Nephron progenitor cell (in vitro differentiated cells): ENCODE results near the gene HIVEP3.

Source experiments
- DNase-seq: peaks from one replicate; pipeline ENCODE4 v3.0.0; 2021
- H3K27ac Mint-ChIP-seq: 2 replicates; pipeline ENCODE4 v1.8.0; 2021; ENCODE audit warnings: mild to moderate bottlenecking, moderate library complexity, mixed read lengths
- H3K27me3 Mint-ChIP-seq: 2 replicates; pipeline ENCODE4 v1.8.0; 2021; ENCODE audit warnings: mild to moderate bottlenecking, low read depth, mixed read lengths; ENCODE audit not compliant: poor library complexity
- H3K36me3 Mint-ChIP-seq: 2 replicates; pipeline ENCODE4 v1.8.0; 2021; ENCODE audit warnings: low read depth, mixed read lengths
- H3K4me1 Mint-ChIP-seq: 2 replicates; pipeline ENCODE4 v1.8.0; 2021; ENCODE audit warnings: mixed read lengths
- H3K4me3 Mint-ChIP-seq: 2 replicates; pipeline ENCODE4 v1.8.0; 2021; ENCODE audit warnings: mild to moderate bottlenecking, moderate library complexity, mixed read lengths
- H3K9me3 Mint-ChIP-seq: 2 replicates; pipeline ENCODE4 v1.8.0; 2021; ENCODE audit warnings: mild to moderate bottlenecking, moderate library complexity, mixed read lengths
- TF ChIP-seq, protein P1 (sequence below): fragments of 200-600 bp; sonication (generic); IDR thresholded peaks from 2 replicates; pipeline ENCODE4 v1.5.0; 2021; ENCODE audit warnings: antibody characterized with exemption

The HIVEP3 gene

DNA sequence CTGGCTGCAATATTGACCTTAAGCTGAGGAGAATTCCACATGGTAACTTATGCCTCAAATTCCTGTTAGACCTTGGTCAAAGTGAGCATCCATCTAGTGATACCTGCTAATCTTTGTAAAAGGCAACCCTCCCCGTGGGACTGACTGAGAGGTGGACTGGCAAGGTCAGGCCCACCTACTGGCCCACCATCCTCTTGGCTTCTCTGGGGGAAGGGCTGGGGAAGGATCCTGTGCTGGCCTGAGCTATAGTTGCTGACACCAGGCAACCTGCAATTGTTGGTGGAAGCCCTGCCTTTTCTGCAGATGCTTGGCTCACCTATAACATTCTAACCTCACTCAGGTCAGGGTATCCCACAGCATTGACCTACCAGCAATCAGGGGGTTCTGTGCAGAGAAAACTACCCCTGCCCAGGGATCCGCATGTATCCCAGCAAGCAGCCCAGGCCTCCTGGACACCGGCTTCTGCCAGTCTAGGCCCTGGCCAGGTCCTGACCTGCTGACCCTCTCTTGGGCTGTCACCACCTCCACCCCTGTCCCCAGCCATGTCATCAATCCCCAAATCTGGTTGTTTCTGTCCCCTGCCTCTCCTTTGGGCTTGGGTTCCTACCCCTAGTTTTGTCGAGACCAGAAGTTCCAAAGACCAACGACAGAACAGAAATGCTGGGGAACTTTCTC is 326.1 kb downstream of the HIVEP3 start:
- H3K36me3 Mint-ChIP-seq, result no peaks in the 10 kb centered on the region
- H3K4me1 Mint-ChIP-seq, result peaks cover 4% of the 10 kb centered on the region
- no peak overlapping the region for H3K27ac Mint-ChIP-seq
- TF ChIP-seq, protein P1, sequence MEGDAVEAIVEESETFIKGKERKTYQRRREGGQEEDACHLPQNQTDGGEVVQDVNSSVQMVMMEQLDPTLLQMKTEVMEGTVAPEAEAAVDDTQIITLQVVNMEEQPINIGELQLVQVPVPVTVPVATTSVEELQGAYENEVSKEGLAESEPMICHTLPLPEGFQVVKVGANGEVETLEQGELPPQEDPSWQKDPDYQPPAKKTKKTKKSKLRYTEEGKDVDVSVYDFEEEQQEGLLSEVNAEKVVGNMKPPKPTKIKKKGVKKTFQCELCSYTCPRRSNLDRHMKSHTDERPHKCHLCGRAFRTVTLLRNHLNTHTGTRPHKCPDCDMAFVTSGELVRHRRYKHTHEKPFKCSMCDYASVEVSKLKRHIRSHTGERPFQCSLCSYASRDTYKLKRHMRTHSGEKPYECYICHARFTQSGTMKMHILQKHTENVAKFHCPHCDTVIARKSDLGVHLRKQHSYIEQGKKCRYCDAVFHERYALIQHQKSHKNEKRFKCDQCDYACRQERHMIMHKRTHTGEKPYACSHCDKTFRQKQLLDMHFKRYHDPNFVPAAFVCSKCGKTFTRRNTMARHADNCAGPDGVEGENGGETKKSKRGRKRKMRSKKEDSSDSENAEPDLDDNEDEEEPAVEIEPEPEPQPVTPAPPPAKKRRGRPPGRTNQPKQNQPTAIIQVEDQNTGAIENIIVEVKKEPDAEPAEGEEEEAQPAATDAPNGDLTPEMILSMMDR, result no peak
- peaks cover 18% of the 10 kb centered on the region for H3K27me3 Mint-ChIP-seq
- DNase-seq, result no peak
- H3K9me3 Mint-ChIP-seq, result no peaks in the 10 kb centered on the region
- H3K4me3 Mint-ChIP-seq, result no peak overlapping the region

DNA sequence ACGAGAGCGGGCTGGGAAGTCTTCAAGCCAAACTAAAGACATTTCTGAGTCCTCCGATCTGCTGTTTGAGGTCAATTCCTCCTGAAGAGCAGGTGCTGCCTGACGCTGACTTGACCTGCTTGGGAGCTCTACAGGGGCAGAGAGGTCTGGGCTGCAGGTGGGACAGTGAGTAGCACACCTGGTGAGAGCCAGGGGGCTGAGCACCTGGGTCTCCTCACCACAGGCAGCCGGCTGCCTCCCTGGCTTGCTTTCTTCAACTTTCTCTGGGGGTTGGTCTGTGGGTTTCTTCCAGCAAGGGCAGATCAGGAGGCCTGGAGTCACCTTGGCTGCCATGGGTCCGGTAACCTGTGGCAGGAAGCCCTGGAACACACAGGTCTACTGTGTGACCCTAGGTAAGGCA is 326.8 kb downstream of the HIVEP3 start:
- TF ChIP-seq, protein P1, result no peak
- Mint-ChIP-seq H3K36me3 (no peaks in the 10 kb centered on the region), H3K4me1 (peaks cover 1% of the 10 kb centered on the region), H3K27me3 (peaks cover 18% of the 10 kb centered on the region), H3K9me3 (no peaks in the 10 kb centered on the region), H3K4me3 (no peak overlapping the region), H3K27ac (no peak overlapping the region)
- DNase-seq, result no peak

DNA sequence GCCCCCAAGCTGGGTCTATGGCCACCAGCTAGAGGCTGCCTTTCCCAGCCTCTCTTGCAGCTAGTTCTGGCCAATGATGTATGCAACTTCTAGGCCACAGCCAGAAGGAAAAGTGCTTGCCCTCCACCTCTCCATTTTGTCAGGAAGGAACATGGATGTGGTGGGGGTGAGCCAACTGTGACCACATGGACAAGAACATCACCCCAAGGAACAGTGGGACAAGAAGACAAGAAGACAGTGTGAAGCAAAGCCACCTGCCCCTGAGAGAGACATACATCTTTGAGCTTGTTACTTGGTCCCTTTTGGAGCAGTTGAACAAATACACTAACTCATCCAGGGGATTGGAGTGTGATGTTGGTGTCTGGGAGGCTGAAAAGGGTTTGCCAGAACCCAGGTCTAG is 328.4 kb downstream of the HIVEP3 start:
- Mint-ChIP-seq H3K4me3 (no peak overlapping the region), H3K27ac (no peak overlapping the region), H3K36me3 (no peaks in the 10 kb centered on the region), H3K4me1 (no peaks in the 10 kb centered on the region), H3K27me3 (peaks cover 18% of the 10 kb centered on the region), H3K9me3 (no peaks in the 10 kb centered on the region)
- DNase-seq, result no peak
- TF ChIP-seq, protein P1, result no peak

DNA sequence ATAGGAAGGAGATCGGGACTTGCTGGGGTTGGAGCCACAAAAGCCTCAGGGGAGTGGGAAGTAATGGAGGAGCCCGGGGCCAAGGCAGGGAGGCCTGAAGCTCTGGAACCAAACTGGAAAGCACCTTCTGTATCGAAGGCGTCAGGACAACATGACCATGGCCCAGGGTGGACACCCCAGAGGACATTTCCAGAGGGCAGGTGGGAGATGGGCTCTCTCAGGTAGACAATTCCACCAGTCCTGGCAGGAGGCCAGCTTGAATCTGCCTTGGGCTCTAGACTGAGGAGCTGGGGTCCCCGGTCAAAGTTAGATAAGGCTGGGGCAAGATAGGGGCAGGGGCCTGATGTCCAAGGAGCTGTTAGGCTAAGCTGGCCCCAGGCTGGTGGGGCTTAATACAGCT is 329.3 kb downstream of the HIVEP3 start:
- TF ChIP-seq, protein P1, result no peak
- Mint-ChIP-seq H3K27ac (no peak overlapping the region), H3K36me3 (no peaks in the 10 kb centered on the region), H3K4me3 (no peak overlapping the region), H3K9me3 (no peaks in the 10 kb centered on the region), H3K4me1 (no peaks in the 10 kb centered on the region), H3K27me3 (peaks cover 14% of the 10 kb centered on the region)
- DNase-seq, result no peak

DNA sequence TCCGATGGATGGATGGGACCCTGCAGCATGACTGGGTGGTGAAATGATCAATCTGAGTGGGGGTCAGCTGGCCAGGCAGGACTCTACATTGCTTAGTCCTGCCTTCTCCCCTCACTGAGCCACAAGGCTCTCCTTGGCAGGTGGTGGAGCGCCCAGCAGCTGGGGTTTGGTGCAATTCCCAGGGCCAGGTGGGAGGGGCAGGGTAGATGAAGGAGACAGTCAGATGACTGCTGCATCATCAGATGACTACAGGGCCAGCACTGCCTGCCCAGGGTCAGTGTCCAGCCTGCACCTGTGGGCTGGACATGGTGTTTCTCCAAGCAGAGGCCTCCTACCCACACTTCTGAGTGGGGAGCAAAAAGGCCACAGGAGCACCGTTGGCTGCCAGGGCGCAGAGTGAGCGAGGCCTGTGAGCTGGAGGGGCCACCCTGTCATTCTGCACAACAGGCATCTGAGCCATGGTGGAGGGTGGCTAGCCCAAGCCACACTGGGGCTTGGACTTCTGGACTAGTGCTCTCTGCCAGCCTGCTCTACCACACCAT is 330.3 kb downstream of the HIVEP3 start:
- no peak overlapping the region for H3K27ac Mint-ChIP-seq
- H3K9me3 Mint-ChIP-seq, result no peaks in the 10 kb centered on the region
- H3K36me3 Mint-ChIP-seq, result no peaks in the 10 kb centered on the region
- peaks cover 9% of the 10 kb centered on the region for H3K27me3 Mint-ChIP-seq
- no peak overlapping the region for H3K4me3 Mint-ChIP-seq
- TF ChIP-seq, protein P1, result no peak
- no peak for DNase-seq
- peaks cover 4% of the 10 kb centered on the region for H3K4me1 Mint-ChIP-seq

DNA sequence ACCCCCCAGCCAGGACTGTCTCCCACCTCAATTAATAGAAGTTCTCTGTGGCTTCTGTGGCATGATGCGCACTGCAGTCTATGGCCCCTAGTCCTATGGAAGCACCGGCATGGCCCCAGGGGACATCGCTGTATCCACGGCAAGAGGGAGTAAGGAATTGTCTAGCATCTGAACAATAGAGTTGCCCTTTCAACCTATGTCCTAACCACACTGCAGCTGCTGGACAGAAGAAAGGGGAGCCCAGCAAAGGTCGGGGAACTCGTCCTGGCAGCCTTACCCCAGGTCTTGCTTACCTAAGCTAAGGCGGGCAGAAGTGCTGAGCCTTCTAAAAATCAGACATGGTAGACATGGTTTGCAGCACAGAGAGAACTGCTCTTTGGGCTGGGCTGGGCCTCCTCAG is 330.9 kb downstream of the HIVEP3 start:
- H3K27ac Mint-ChIP-seq, result no peak overlapping the region
- no peak for DNase-seq

More for the DNA sequence above, 330.9 kb downstream of the HIVEP3 start:
- H3K4me1 Mint-ChIP-seq, result peaks cover 7% of the 10 kb centered on the region
- H3K36me3 Mint-ChIP-seq, result no peaks in the 10 kb centered on the region
- H3K27me3 Mint-ChIP-seq, result peaks cover 4% of the 10 kb centered on the region
- TF ChIP-seq, protein P1, result no peak
- no peaks in the 10 kb centered on the region for H3K9me3 Mint-ChIP-seq
- H3K4me3 Mint-ChIP-seq, result no peak overlapping the region
